Activated CD4-positive, alpha-beta T cell treated with anti-CD3 and anti-CD28 coated beads for 4 hours (primary cell): ENCODE results near the gene BMX.
A peak's percentile ranks its signal among the peaks of the same experiment; 100 is the strongest.

Experiments used
- DNase-seq, 2 donors: peaks; one replicate each; pipeline ENCODE4 v3.0.0-alpha.2; 2020

Gene BMX

GRCh38 chrX:15509845-15510244, 9.2 kb downstream of the BMX start:
- no peak for DNase-seq

- DNase-seq: no peak
These were observed 11.0 kb downstream of the BMX start for GRCh38 chrX:15511563-15511962.

- DNase-seq: no peak
These were observed 11.9 kb downstream of the BMX start for GRCh38 chrX:15512401-15512965.

GRCh38 chrX:15514279-15514678, 13.7 kb downstream of the BMX start:
- DNase-seq: no peak

- no peak for DNase-seq
These were observed 15.3 kb downstream of the BMX start for GRCh38 chrX:15515931-15516330.

- DNase-seq: no peak
These were observed 21.9 kb downstream of the BMX start for GRCh38 chrX:15522464-15522863.

- no peak for DNase-seq
These were observed 22.5 kb downstream of the BMX start for GRCh38 chrX:15523088-15523487.

- DNase-seq: no peak
These were observed 23.8 kb downstream of the BMX start for GRCh38 chrX:15524417-15524816.

- no peak for DNase-seq
These were observed 25.2 kb downstream of the BMX start for GRCh38 chrX:15525664-15526416.

- no peak for DNase-seq
These were observed 28.6 kb downstream of the BMX start for GRCh38 chrX:15529165-15529564.

GRCh38 chrX:15530318-15530717, 29.7 kb downstream of the BMX start:
- no peak for DNase-seq

- no peak for DNase-seq
These were observed 46.1 kb downstream of the BMX start for GRCh38 chrX:15546745-15547144.

- DNase-seq: no peak
These were observed 46.7 kb downstream of the BMX start for GRCh38 chrX:15547356-15547755.

- DNase-seq: no peak
These were observed 48.8 kb downstream of the BMX start for GRCh38 chrX:15549189-15550012.

- no peak for DNase-seq
These were observed 58.6 kb downstream of the BMX start for GRCh38 chrX:15559227-15559626.

- DNase-seq: no peak
These were observed 60.3 kb downstream of the BMX start for GRCh38 chrX:15560924-15561323.

- no peak for DNase-seq
These were observed 62.4 kb downstream of the BMX start for GRCh38 chrX:15563056-15563455.

- DNase-seq: peak; percentile 1 to 2
These were observed 64.5 kb downstream of the BMX start for GRCh38 chrX:15564981-15565579.

GRCh38 chrX:15566244-15566643, 65.6 kb downstream of the BMX start:
- no peak for DNase-seq

GRCh38 chrX:15567267-15567666, 66.7 kb downstream of the BMX start:
- no peak for DNase-seq

- no peak for DNase-seq
These were observed 67.4 kb downstream of the BMX start for GRCh38 chrX:15567886-15568616.

GRCh38 chrX:15570145-15570544, 69.5 kb downstream of the BMX start:
- DNase-seq: no peak

GRCh38 chrX:15574017-15574416, 73.4 kb downstream of the BMX start:
- no peak for DNase-seq
